WI38 (cell line): ENCODE measurements around the gene PEAK1.

ENCODE experiments used
- H3K4me3 ChIP-seq: 2 replicates; pipeline ENCODE4 v1.5.1; 2011; ENCODE audit warnings: low read depth, mild to moderate bottlenecking, control low read depth, low read length
- TF ChIP-seq, protein P1 (sequence below): IDR thresholded peaks from 2 replicates; pipeline ENCODE4 v1.5.1; 2012; ENCODE audit warnings: low read depth, mild to moderate bottlenecking, control low read depth, low read length

Gene PEAK1

DNA sequence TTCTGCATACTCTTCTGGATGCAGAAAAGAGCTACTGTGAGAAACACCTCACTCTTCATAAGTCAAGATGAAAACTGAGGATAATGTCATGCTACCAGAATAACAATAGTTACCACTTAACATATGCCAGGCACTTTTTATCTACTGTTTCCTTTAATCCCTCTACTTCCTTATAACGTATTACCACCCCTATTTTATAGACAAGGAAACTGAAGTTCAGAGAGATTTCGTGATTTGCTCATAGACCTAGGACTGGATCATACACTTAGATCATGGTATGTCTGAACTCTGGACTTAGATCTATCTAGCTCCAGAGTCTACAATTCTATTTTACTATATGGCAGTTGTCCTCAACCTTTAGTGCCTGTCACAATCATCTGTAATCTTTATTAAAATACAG, 193.3 kb downstream of the PEAK1 start:
- no peak overlapping the region for H3K4me3 ChIP-seq
- TF ChIP-seq, protein P1, sequence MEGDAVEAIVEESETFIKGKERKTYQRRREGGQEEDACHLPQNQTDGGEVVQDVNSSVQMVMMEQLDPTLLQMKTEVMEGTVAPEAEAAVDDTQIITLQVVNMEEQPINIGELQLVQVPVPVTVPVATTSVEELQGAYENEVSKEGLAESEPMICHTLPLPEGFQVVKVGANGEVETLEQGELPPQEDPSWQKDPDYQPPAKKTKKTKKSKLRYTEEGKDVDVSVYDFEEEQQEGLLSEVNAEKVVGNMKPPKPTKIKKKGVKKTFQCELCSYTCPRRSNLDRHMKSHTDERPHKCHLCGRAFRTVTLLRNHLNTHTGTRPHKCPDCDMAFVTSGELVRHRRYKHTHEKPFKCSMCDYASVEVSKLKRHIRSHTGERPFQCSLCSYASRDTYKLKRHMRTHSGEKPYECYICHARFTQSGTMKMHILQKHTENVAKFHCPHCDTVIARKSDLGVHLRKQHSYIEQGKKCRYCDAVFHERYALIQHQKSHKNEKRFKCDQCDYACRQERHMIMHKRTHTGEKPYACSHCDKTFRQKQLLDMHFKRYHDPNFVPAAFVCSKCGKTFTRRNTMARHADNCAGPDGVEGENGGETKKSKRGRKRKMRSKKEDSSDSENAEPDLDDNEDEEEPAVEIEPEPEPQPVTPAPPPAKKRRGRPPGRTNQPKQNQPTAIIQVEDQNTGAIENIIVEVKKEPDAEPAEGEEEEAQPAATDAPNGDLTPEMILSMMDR = no peak

DNA sequence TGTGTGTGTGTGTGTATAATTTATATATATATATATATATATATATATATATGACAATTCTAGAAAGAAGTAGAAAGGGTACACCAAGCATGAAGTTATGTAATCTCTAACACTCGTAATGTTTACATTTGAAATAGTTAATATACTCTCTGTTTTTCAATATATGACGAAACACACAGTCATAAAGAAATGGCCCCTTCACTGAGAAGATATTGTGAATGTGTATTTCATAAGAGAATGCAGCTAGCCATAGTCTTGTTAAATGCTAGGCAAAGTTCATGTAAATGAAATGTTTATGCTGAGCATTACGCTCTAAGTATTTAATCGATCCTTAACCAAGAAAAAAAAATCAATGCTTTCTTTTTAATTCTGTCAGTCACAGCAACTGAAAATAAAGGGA, 194.3 kb downstream of the PEAK1 start:
- TF ChIP-seq, protein P1 = no peak
- H3K4me3 ChIP-seq = no peak overlapping the region

DNA sequence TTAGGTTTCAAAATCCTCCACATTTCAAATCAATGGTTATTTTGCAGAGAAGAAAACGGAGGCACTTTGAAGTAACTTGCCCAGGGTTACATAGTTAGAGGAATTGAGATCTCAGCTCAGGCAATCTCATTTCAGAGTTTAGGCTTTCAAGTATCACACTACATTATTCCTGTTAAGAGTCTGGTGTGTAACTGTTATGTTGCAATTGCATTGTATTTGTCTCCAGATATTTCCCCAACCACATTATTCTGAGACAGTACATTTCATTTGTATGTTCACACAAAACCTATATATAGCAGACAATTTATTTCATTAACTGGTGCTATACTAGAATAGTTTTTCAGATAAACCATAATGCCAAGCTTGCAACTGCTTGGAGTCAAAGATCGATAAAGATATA, 194.8 kb downstream of the PEAK1 start:
- TF ChIP-seq, protein P1 = no peak
- no peak overlapping the region for H3K4me3 ChIP-seq

DNA sequence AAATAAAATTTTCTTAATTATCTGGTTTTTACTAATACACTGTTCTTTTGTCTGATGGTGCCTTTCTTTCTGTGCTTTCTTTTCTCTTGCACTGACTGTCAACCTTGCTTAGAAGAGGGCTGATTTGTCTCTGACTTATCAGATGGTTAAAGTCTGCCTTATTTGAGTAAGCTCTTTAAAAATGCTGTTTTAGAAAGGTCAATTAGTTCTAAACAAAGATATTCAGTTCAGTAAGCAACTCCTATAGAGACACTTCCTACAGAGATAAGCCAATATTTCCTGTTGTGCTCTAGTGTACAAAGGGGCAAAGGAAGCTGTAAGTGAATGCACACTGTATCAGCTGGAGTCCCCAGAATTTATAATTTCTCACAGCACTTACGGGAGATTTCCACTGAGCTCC, 195.6 kb downstream of the PEAK1 start:
- H3K4me3 ChIP-seq = no peak overlapping the region
- TF ChIP-seq, protein P1 = no peak

DNA sequence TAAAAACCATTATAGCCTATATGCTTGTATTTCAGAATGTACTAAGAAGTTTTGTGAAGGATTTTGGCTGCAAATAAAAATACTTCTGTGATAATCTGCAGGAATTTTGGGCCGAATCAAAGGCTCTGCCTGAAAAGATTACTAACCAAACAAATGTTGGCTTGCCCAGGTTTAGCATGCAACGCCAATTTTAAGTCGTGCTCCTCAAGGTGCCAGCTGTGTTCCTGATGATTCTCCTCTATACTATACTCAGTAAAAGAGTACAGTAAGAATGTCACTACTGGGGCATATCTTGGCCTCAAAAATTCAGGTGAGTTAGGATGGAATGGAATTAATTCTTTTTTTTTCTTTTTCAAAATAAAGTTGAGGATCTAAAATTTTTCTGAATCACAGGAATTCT, 198.2 kb downstream of the PEAK1 start:
- TF ChIP-seq, protein P1 = no peak
- H3K4me3 ChIP-seq = no peak overlapping the region

DNA sequence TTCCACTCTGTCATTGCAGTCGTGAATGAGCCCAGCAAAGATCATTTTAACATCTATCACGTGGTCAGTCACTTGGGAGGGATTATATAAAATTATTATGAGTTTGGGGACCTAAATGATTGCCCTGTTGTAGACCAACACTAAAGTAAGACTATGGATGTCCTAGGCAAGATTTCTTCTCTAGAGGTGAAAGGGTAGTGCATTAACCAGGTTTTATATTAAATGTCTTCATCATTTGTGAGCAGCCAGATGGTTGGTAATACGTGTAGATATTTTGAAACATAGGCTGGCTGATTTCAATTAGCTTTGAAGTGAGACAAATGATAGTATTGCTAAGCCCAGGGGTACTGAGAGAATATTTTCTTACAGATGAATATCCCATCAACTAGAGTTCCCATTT, 198.7 kb downstream of the PEAK1 start:
- H3K4me3 ChIP-seq = no peak overlapping the region
- TF ChIP-seq, protein P1 = no peak

DNA sequence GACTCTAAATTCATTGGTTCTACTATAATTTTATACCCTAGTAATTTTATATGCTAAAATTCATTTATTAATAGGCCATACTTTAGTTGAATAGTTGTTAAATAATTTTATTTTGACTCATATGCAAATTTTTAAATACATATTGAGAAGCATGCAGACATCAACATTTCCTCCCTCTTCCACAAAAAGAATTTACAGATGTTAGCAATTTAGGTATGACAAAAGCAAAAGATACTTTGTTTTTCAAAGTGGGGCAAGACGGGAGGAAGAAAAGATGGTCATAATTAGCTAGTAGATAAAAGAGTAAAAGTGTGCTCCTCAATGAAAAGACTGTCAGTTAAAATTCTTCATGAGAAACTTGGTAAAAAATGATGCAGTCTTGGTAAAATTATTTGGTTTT, 200.1 kb downstream of the PEAK1 start:
- no peak overlapping the region for H3K4me3 ChIP-seq
- TF ChIP-seq, protein P1 = no peak
